B cell (primary cell): ENCODE results near the gene GDAP1L1. TPM values are rescaled to one million over a fixed set of nuclear protein-coding genes. Genes with fewer than 3 reads are reported as not detected.
A peak's percentile ranks its signal among the peaks of the same experiment; 100 is the strongest.

Experiments
- ATAC-seq: fragments of 200-7000 bp; cut with Tn5 transposase; one replicate; pipeline ENCODE4 v1.10.0; 2021; ENCODE audit warnings: low read depth, mild to moderate bottlenecking, moderate number of reproducible peaks, moderate library complexity
- CTCF ChIA-PET: fragments of 350-600 bp; sonication (Branson Sonifier 250); formaldehyde crosslinking; loops from one replicate; lab custom pipeline; 2021; ENCODE audit warnings: antibody characterized with exemption, inconsistent platforms; lab: Charles Lee
- POLR2A ChIA-PET: fragments of 350-600 bp; sonication (Branson Sonifier 250); formaldehyde crosslinking; loops from one replicate; lab custom pipeline; 2021; ENCODE audit warnings: antibody characterized with exemption; lab: Charles Lee
- DNase-seq: peaks from one replicate; pipeline ENCODE4 v3.0.0; 2013
- H2AFZ ChIP-seq: 2 replicates; pipeline ENCODE4 v1.6.1; 2012; ENCODE audit warnings: mild to moderate bottlenecking, low read depth, low read length; ENCODE audit not compliant: insufficient read depth, poor library complexity, severe bottlenecking
- H3K27ac ChIP-seq, 2 donors: 1 replicate in 1 of 2; 2 replicates in 1 of 2; pipeline ENCODE4 v1.5.1; 2012 to 2013; ENCODE audit warnings: low read length in 2 of 2, mild to moderate bottlenecking in 2 of 2, moderate library complexity in 1 of 2
- H3K27me3 ChIP-seq, 4 experiments: fragments of 200-600 bp in 1 of 4; sonication (generic) in 1 of 4; replicated peaks in 1 of 4; 1 replicate in 2 of 4; 2 replicates in 2 of 4; pipeline versions ENCODE4 v1.6.1 to v1.7.0; 2013 to 2016; ENCODE audit warnings: low read length in 3 of 4, mild to moderate bottlenecking in 2 of 4, mixed read lengths in 1 of 4, moderate library complexity in 1 of 4; ENCODE audit not compliant: insufficient read depth in 4 of 4, control insufficient read depth in 3 of 4; ENCODE audit errors: control extremely low read depth in 1 of 4
- H3K36me3 ChIP-seq, 2 experiments: replicated peaks in 1 of 2; 1 replicate in 1 of 2; 2 replicates in 1 of 2; pipeline versions ENCODE4 v1.6.1 to v1.7.1; 2013; ENCODE audit warnings: low read length in 1 of 2; ENCODE audit not compliant: insufficient read depth in 2 of 2, control insufficient read depth in 1 of 2; ENCODE audit errors: control extremely low read depth in 1 of 2, extremely low read depth in 1 of 2
- H3K4me1 ChIP-seq, 2 donors: fragments of 200-600 bp in 1 of 2; sonication (generic) in 1 of 2; 1 replicate in 1 of 2; 2 replicates in 1 of 2; pipeline versions ENCODE4 v1.5.1 to v1.6.1; 2013 to 2017; ENCODE audit warnings: low read length in 2 of 2; ENCODE audit not compliant: control insufficient read depth in 2 of 2, insufficient read depth in 2 of 2
- H3K4me2 ChIP-seq: replicated peaks from 2 replicates; pipeline ENCODE3; 2012; ENCODE audit warnings: mild to moderate bottlenecking, low read depth, low read length; ENCODE audit not compliant: poor library complexity, severe bottlenecking
- H3K4me3 ChIP-seq, 5 experiments: fragments of 200-600 bp in 1 of 5; sonication (generic) in 1 of 5; 1 replicate in 3 of 5; 2 replicates in 2 of 5; pipeline versions ENCODE4 v1.5.1 to v1.7.0; 2011 to 2016; ENCODE audit warnings: low read length in 4 of 5, mild to moderate bottlenecking in 4 of 5, low read depth in 2 of 5, control low read depth in 1 of 5, moderate library complexity in 1 of 5; ENCODE audit not compliant: insufficient read depth in 1 of 5; ENCODE audit errors: control extremely low read depth in 1 of 5, extremely low read depth in 1 of 5
- H3K79me2 ChIP-seq: fragments of 200-600 bp; sonication (generic); one replicate; pipeline ENCODE4 v1.6.0; 2016; ENCODE audit warnings: low read length; ENCODE audit not compliant: control insufficient read depth, insufficient read depth
- H3K9ac ChIP-seq: fragments of 200-600 bp; sonication (generic); 2 replicates; pipeline ENCODE4 v1.6.1; 2017; ENCODE audit warnings: mild to moderate bottlenecking, low read length, moderate library complexity
- H3K9me3 ChIP-seq, 3 donors: one replicate each; pipeline versions ENCODE4 v1.6.1 to v1.7.1; 2013; ENCODE audit warnings: low read length in 2 of 3; ENCODE audit not compliant: control insufficient read depth in 2 of 3, insufficient read depth in 1 of 3; ENCODE audit errors: control extremely low read depth in 1 of 3
- H4K20me1 ChIP-seq: 2 replicates; pipeline ENCODE4 v1.6.0; 2012; ENCODE audit warnings: mild to moderate bottlenecking, low read length; ENCODE audit not compliant: insufficient read depth, control insufficient read depth, poor library complexity, severe bottlenecking
- H3K27ac Mint-ChIP-seq: one replicate; pipeline ENCODE4 v1.8.0; 2021; ENCODE audit warnings: mixed read lengths
- H3K27me3 Mint-ChIP-seq: one replicate; pipeline ENCODE4 v1.8.0; 2021; ENCODE audit warnings: mixed read lengths
- H3K4me1 Mint-ChIP-seq: one replicate; pipeline ENCODE4 v1.8.0; 2021; ENCODE audit warnings: mixed read lengths
- H3K4me3 Mint-ChIP-seq: one replicate; pipeline ENCODE4 v1.8.0; 2021; ENCODE audit warnings: mixed read lengths
- H3K9me3 Mint-ChIP-seq: one replicate; pipeline ENCODE4 v1.8.0; 2022; ENCODE audit warnings: mixed read lengths; ENCODE audit not compliant: insufficient read depth
- CTCF ChIP-seq: fragments of 200-600 bp; IDR thresholded peaks from one replicate; pipeline ENCODE4 v1.8.0; 2022; ENCODE audit warnings: antibody characterized with exemption, mild to moderate bottlenecking
- EZH2 ChIP-seq: IDR thresholded peaks from 2 replicates; pipeline ENCODE4 v1.6.1; 2012; ENCODE audit warnings: borderline replicate concordance, low read depth, mild to moderate bottlenecking, moderate library complexity, low read length; ENCODE audit not compliant: insufficient read depth, poor library complexity, severe bottlenecking
- whole genome bisulfite sequencing: methylation state at CpG from one replicate; pipeline ENCODE4 v1.1.5; 2013; ENCODE audit warnings: missing lambda C conversion rate; ENCODE audit not compliant: insufficient coverage; 5-methylcytosine and 5-hydroxymethylcytosine counted together
- intact Hi-C: fragments of 100-400 bp; cut with micrococcal nuclease; formaldehyde crosslinking; loops from one replicate; pipeline ENCODE4 v1.10.0; 2022
- polyA plus RNA-seq: library from polyadenylated mRNA; depleted of rRNA; stranded (reverse); fragments of >200 nt; gene quantifications from 2 replicates; pipeline ENCODE4 v1.2.3, GENCODE V29; 2012
- total RNA-seq, 2 donors: library from RNA; stranded (reverse); fragments of 120-200 nt in 1 of 2; gene quantifications; 1 replicate in 1 of 2; 2 replicates in 1 of 2; pipeline versions ENCODE4 v1.2.3 to v1.2.4, GENCODE V29; 2013 to 2022

GDAP1L1 gene
- total and polyA plus RNA-seq, 2 donors (not counting 1 experiment from before 2014, with no cell fraction given): not detected

DNA sequence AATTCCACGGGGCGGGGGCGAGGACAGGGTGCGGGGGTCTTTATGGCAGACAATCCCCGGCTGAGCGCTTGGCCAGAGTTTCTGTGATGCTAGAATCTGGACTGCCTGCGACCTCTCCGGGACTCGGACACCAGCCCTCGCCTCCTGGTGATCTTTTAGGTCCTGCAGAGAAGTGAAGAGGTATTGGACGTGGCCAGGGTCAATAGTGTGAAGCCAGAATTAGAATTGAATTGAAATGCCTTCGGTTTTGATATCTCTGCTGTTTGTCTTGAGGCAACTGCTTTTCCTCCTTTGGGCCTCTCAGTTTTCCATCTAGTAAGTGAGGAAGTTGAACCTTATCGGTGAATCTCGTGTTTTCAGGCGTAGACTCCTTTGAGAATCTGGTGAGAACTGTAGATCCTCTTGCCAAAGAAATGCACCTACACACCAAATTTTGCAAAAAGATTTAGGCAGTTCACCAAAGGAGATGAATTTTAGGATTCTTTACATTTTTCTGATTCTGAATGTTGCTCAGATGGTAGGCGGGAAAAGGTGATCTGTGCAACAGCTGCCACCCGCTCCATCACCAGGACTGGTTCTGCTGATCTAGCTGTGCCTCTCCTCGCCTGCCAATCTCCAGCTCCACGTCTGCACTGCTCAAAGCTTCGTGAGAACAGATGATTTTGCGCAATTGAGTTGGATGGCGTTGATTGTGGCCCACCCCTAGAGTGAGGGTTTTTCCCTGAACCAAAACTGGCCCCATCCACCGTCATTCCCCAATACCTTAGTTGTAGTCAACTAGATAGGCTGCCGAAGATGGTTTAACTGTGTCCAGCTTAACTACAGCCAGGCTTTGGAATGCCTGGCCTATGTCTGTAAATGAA, 35.7 kb upstream of the GDAP1L1 start:
- Histone ChIP-seq H3K79me2 (peaks cover 92% of the 10 kb centered on the region), H3K9ac (peak overlapping the region; percentile 99), H3K4me2 (peak overlapping the region; percentile 76), H3K9me3 (no peaks in the 10 kb centered on the region), H4K20me1 (peaks cover 31% of the 10 kb centered on the region), H3K27me3 (no peaks in the 10 kb centered on the region), H3K36me3 (peaks cover 0 to 4% of the 10 kb centered on the region in 2 experiments), H2AFZ (peak overlapping the region; percentile 59), H3K27ac (peak overlapping the region; percentile 95 to 99), H3K4me3 (peak overlapping the region; percentile 74 to 96 (median 90)), H3K4me1 (peaks cover 36 to 43% of the 10 kb centered on the region in 2 donors)
- ChIA-PET CTCF (interaction anchor here (1.2 to 9.2 kb wide), 2 partner anchors 95 to 101 kb away, joined by 5 to 216 read pairs; partner anchors contain the start of gene FITM2), POLR2A (no interaction called here)
- intact Hi-C loops: loop anchor here (1.0 to 10.0 kb wide), 7 partner anchors 100 to 1581 kb away; partner anchors contain the start of genes DNTTIP1, FITM2, MYBL2 and PKIG
- Mint-ChIP-seq H3K9me3 (no peaks in the 10 kb centered on the region), H3K27ac (peak overlapping the region; percentile 99), H3K4me1 (peaks cover 57% of the 10 kb centered on the region), H3K4me3 (peak overlapping the region; percentile 88), H3K27me3 (no peaks in the 10 kb centered on the region)
- ATAC-seq: no peak
- no peak for TF ChIP-seq EZH2
- TF ChIP-seq CTCF: no peak
- DNase-seq: no peak
- WGBS: 19% methylated on average over 20 of the region's 24 CpGs

- H3K4me1 Mint-ChIP-seq: peaks cover 53% of the 10 kb centered on the region
- POLR2A ChIA-PET: no interaction called here
- H3K27ac Mint-ChIP-seq: no peak overlapping the region
These were observed 34.3 kb upstream of the GDAP1L1 start for GRCh38 chr20:44212792-44213191.

More at GRCh38 chr20:44212792-44213191, 34.3 kb upstream of the GDAP1L1 start:
- no peak for ATAC-seq
- intact Hi-C loops: loop anchor here (5.0 to 10.0 kb wide), 3 partner anchors 372 to 1580 kb away; partner anchors contain the start of genes DNTTIP1, MYBL2, PKIG and WFDC3
- H4K20me1 ChIP-seq: peaks cover 31% of the 10 kb centered on the region
- no peak overlapping the region for H3K9ac ChIP-seq
- H3K36me3 ChIP-seq: peaks cover 0 to 3% of the 10 kb centered on the region in 2 experiments
- H3K9me3 ChIP-seq: no peaks in the 10 kb centered on the region
- H3K4me2 ChIP-seq: no peak overlapping the region
- 90% methylated on average over 2 of the region's 4 CpGs for WGBS
- H2AFZ ChIP-seq: no peak overlapping the region
- no peaks in the 10 kb centered on the region for H3K27me3 ChIP-seq
- no peak for DNase-seq
- no peak overlapping the region for H3K4me3 ChIP-seq
- Mint-ChIP-seq H3K9me3 (no peaks in the 10 kb centered on the region), H3K4me3 (no peak overlapping the region), H3K27me3 (no peaks in the 10 kb centered on the region)
- CTCF ChIA-PET: interaction anchor here (1.0 to 9.2 kb wide), 4 partner anchors 96 to 399 kb away, joined by 3 to 216 read pairs (median 6); partner anchors contain the start of gene FITM2
- TF ChIP-seq CTCF (no peak), EZH2 (no peak)
- H3K27ac ChIP-seq: peak overlapping the region in 1 of 2 donors; percentile 99
- H3K4me1 ChIP-seq: peaks cover 31 to 41% of the 10 kb centered on the region in 2 donors
- peaks cover 93% of the 10 kb centered on the region for H3K79me2 ChIP-seq
